ENCODE results near the gene ITIH5. TPM values are rescaled to one million over a fixed set of nuclear protein-coding genes. Genes with fewer than 3 reads are reported as not detected.
A peak's percentile ranks its signal among the peaks of the same experiment; 100 is the strongest.

The ITIH5 gene
- polyA plus RNA-seq, 3 donors from 2014 or later, result not detected

GRCh38 chr10:7537126-7537525, 129.6 kb downstream of the ITIH5 start:
- no peak for DNase-seq
- Mint-ChIP-seq H3K27me3 (ENCODE audit: low read depth in 3 of 3) (peaks cover 0 to 4% (median 2%) of the 10 kb centered on the region in 3 donors), H3K36me3 (peaks cover 0 to 7% (median 4%) of the 10 kb centered on the region in 3 donors), H3K4me3 (no peak overlapping the region), H3K27ac (no peak overlapping the region), H3K9me3 (peaks cover 0 to 5% (median 0%) of the 10 kb centered on the region in 6 donors), H3K4me1 (no peaks in the 10 kb centered on the region)

GRCh38 chr10:7534480-7534852, 132.3 kb downstream of the ITIH5 start:
- peaks cover 0 to 7% (median 4%) of the 10 kb centered on the region in 3 donors for H3K36me3 Mint-ChIP-seq
- peaks cover 0 to 5% (median 0%) of the 10 kb centered on the region in 6 donors for H3K9me3 Mint-ChIP-seq
- no peak overlapping the region for H3K4me3 Mint-ChIP-seq
- H3K4me1 Mint-ChIP-seq, result no peaks in the 10 kb centered on the region
- DNase-seq, result no peak
- peaks cover 3 to 8% (median 6%) of the 10 kb centered on the region in 3 donors for H3K27me3 Mint-ChIP-seq (ENCODE audit: low read depth in 3 of 3)
- no peak overlapping the region for H3K27ac Mint-ChIP-seq

- Mint-ChIP-seq H3K36me3 (peaks cover 0 to 7% (median 4%) of the 10 kb centered on the region in 3 donors), H3K4me1 (no peaks in the 10 kb centered on the region), H3K27me3 (ENCODE audit: low read depth in 3 of 3) (peaks cover 3 to 8% (median 5%) of the 10 kb centered on the region in 3 donors), H3K4me3 (no peak overlapping the region), H3K9me3 (peaks cover 0 to 5% (median 0%) of the 10 kb centered on the region in 6 donors), H3K27ac (no peak overlapping the region)
- no peak for DNase-seq
Observed at GRCh38 chr10:7533657-7534479, 132.9 kb downstream of the ITIH5 start.

- no peak overlapping the region for H3K27ac Mint-ChIP-seq
- peaks cover 6 to 9% (median 8%) of the 10 kb centered on the region in 3 donors for H3K27me3 Mint-ChIP-seq (ENCODE audit: low read depth in 3 of 3)
- peaks cover 0 to 4% (median 0%) of the 10 kb centered on the region in 3 donors for H3K36me3 Mint-ChIP-seq
- H3K9me3 Mint-ChIP-seq, result peaks cover 0 to under 1% (median 0%) of the 10 kb centered on the region in 6 donors
- H3K4me3 Mint-ChIP-seq, result no peak overlapping the region
- no peak for DNase-seq
- no peaks in the 10 kb centered on the region for H3K4me1 Mint-ChIP-seq
Observed at GRCh38 chr10:7532723-7533498, 133.9 kb downstream of the ITIH5 start.

- Mint-ChIP-seq H3K4me1 (peaks cover 0 to 4% of the 10 kb centered on the region in 2 donors), H3K27me3 (ENCODE audit: low read depth in 3 of 3) (peaks cover 6 to 10% (median 8%) of the 10 kb centered on the region in 3 donors), H3K36me3 (no peaks in the 10 kb centered on the region), H3K9me3 (no peaks in the 10 kb centered on the region), H3K4me3 (no peak overlapping the region), H3K27ac (no peak overlapping the region)
- DNase-seq, result no peak
Observed at GRCh38 chr10:7529638-7530037, 137.1 kb downstream of the ITIH5 start.

- no peaks in the 10 kb centered on the region for H3K9me3 Mint-ChIP-seq
Observed at GRCh38 chr10:7527468-7527867, 139.3 kb downstream of the ITIH5 start.

GRCh38 chr10:7526017-7526400, 140.8 kb downstream of the ITIH5 start:
- Mint-ChIP-seq H3K9me3 (no peaks in the 10 kb centered on the region), H3K27ac (no peak overlapping the region), H3K4me3 (no peak overlapping the region), H3K36me3 (no peaks in the 10 kb centered on the region), H3K4me1 (peaks cover 2 to 4% of the 10 kb centered on the region in 2 donors), H3K27me3 (ENCODE audit: low read depth in 3 of 3) (peaks cover 4 to 9% (median 5%) of the 10 kb centered on the region in 3 donors)
- no peak for DNase-seq

More at GRCh38 chr10:7527468-7527867, 139.3 kb downstream of the ITIH5 start:
- Mint-ChIP-seq H3K4me1 (peaks cover 0 to 4% of the 10 kb centered on the region in 2 donors), H3K27me3 (ENCODE audit: low read depth in 3 of 3) (peaks cover 6 to 12% (median 6%) of the 10 kb centered on the region in 3 donors), H3K27ac (no peak overlapping the region), H3K4me3 (no peak overlapping the region), H3K36me3 (no peaks in the 10 kb centered on the region)
- DNase-seq, result no peak

- no peaks in the 10 kb centered on the region for H3K9me3 Mint-ChIP-seq
- DNase-seq, result peak; percentile 55 to 64 (median 61)
- no peak overlapping the region for H3K27ac Mint-ChIP-seq
- no peak overlapping the region for H3K4me3 Mint-ChIP-seq
- peaks cover 3 to 9% (median 3%) of the 10 kb centered on the region in 3 donors for H3K27me3 Mint-ChIP-seq (ENCODE audit: low read depth in 3 of 3)
- H3K36me3 Mint-ChIP-seq, result no peaks in the 10 kb centered on the region
- peaks cover 3 to 4% of the 10 kb centered on the region in 2 donors for H3K4me1 Mint-ChIP-seq
Observed at GRCh38 chr10:7525314-7526016, 141.3 kb downstream of the ITIH5 start.

GRCh38 chr10:7523656-7524055, 143.1 kb downstream of the ITIH5 start:
- Mint-ChIP-seq H3K36me3 (no peaks in the 10 kb centered on the region), H3K27ac (no peak overlapping the region), H3K9me3 (no peaks in the 10 kb centered on the region), H3K4me3 (no peak overlapping the region), H3K4me1 (peaks cover 3 to 4% of the 10 kb centered on the region in 2 donors), H3K27me3 (ENCODE audit: low read depth in 3 of 3) (peaks cover 3 to 9% (median 3%) of the 10 kb centered on the region in 3 donors)
- DNase-seq, result no peak

GRCh38 chr10:7520507-7521485, 146.0 kb downstream of the ITIH5 start:
- Mint-ChIP-seq H3K4me1 (peaks cover 3 to 4% of the 10 kb centered on the region in 2 donors), H3K36me3 (peaks cover 0 to 8% (median 0%) of the 10 kb centered on the region in 3 donors), H3K27ac (peak overlapping the region in 2 of 6 donors; percentile 49 to 65), H3K27me3 (ENCODE audit: low read depth in 3 of 3) (peaks cover 0 to 13% (median 6%) of the 10 kb centered on the region in 3 donors), H3K4me3 (no peak overlapping the region), H3K9me3 (no peaks in the 10 kb centered on the region)
- DNase-seq, result no peak

- Mint-ChIP-seq H3K36me3 (peaks cover 0 to 8% (median 0%) of the 10 kb centered on the region in 3 donors), H3K4me3 (no peak overlapping the region), H3K4me1 (peaks cover 4% of the 10 kb centered on the region in 2 donors), H3K9me3 (no peaks in the 10 kb centered on the region), H3K27me3 (ENCODE audit: low read depth in 3 of 3) (peaks cover 0 to 13% (median 6%) of the 10 kb centered on the region in 3 donors), H3K27ac (no peak overlapping the region)
- no peak for DNase-seq
Observed at GRCh38 chr10:7519351-7519750, 147.4 kb downstream of the ITIH5 start.

GRCh38 chr10:7518693-7519092, 148.1 kb downstream of the ITIH5 start:
- H3K4me1 Mint-ChIP-seq, result peaks cover 5 to 10% of the 10 kb centered on the region in 2 donors
- H3K27me3 Mint-ChIP-seq (ENCODE audit: low read depth in 3 of 3), result peaks cover 0 to 10% (median 6%) of the 10 kb centered on the region in 3 donors
- DNase-seq, result no peak
- peaks cover 0 to 8% (median 0%) of the 10 kb centered on the region in 3 donors for H3K36me3 Mint-ChIP-seq
- no peaks in the 10 kb centered on the region for H3K9me3 Mint-ChIP-seq
- no peak overlapping the region for H3K4me3 Mint-ChIP-seq
- H3K27ac Mint-ChIP-seq, result no peak overlapping the region
